Measurements from ENCODE around the gene AIRE.
"Not testable (repeated sequence)": the region's sequence is repeated elsewhere in the genome, so short reads cannot be mapped to it uniquely, and the experiment has no call there.

Gene AIRE

GRCh38 chr21:44341726-44342458, 56.2 kb downstream of the AIRE start:
- DNase-seq, result not testable (repeated sequence)

- DNase-seq, result not testable (repeated sequence)
Observed at GRCh38 chr21:44342981-44343380, 57.3 kb downstream of the AIRE start.

GRCh38 chr21:44344541-44345183, 59.0 kb downstream of the AIRE start:
- DNase-seq, result no peak

GRCh38 chr21:44345495-44345894, 59.8 kb downstream of the AIRE start:
- DNase-seq, result no peak

- no peak for DNase-seq
Observed at GRCh38 chr21:44347911-44348451, 62.3 kb downstream of the AIRE start.

All from NCI-H1436 treated with DMSO at 0.1 percent for 48 hours (cell line).